Measurements from ENCODE around the gene MBTD1. TPM values are rescaled to one million over a fixed set of nuclear protein-coding genes. Genes with fewer than 3 reads are reported as not detected.

MBTD1 gene
- total and polyA plus RNA-seq, 4 donors, result 2.4 to 14.2 (median 7.8) TPM

DNA sequence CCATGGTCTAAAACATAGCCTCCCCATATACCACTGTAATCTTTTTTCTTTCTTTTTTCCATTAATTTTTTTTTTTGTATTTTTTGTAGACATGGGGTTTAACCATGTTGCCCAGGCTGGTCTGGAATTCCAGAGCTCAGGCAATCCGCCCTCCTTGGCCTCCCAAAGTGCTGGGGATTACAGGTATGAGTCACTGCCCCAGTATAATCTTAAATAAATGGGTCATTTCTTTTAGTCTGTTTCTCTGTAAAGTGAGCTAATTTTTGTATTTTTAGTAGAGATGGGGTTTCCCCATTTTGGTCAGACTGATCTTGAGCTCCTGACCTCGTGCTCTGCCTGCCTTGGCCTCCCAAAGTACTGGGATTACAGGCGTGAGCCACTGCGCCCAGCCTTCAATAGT lies 112.2 kb downstream of the MBTD1 start (continued):
- no peak for TF ChIP-seq REST (IDR thresholded peaks at IDR 0.05)

DNA sequence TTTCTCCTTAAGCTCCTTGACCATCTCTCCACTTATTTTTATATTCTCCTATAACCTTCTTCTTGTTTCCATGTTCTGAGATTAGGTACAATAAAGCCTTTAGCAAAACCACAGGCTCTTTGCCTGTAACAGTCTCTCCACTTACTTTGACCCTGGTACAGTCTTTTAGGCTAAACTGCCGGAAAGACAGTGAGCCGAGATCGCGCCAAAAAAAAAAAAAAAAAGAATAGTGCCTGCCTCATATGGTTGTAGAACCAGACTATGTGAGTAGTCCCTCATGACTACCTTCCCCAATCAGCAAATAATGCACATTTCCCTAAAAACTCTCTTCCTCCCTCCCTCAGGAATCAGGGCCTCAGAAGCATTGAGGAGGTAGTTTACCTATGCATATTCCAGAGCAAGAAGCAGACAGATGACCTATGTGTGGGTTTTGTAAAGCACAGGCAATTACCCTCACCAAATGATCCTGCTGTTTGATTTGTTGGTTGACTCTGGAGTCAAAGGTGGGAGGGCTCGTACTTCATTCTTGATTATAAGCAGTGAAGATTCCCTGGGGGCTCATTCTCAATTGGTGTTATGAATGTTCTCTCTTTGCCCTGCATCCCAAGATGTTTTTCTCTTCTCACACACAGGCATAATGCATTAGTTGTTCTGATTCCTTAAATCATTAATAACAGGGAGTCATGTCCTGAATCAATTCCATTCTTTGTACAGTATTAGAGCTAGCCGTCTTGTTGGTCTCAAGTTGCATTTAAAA lies 115.4 kb downstream of the MBTD1 start:
- no peaks in the 10 kb centered on the region for H3K27me3 ChIP-seq (ENCODE audit: control insufficient read depth in 4 of 4, insufficient read depth in 4 of 4, low read length in 3 of 4)
- no peaks in the 10 kb centered on the region for H3K36me3 ChIP-seq (ENCODE audit: control insufficient read depth in 4 of 4, insufficient read depth in 3 of 4, low read depth in 1 of 4, low read length in 3 of 4)
- 84% methylated on average over 6 of the region's 6 CpGs for WGBS
- no peak for DNase-seq (ENCODE audit: low spot score)
- no peak overlapping the region for H3K4me3 ChIP-seq (ENCODE audit: low read depth in 1 of 3, low read length in 3 of 3)
- H3K9ac ChIP-seq (ENCODE audit: low read depth in 1 of 2, low read length in 2 of 2), result no peak overlapping the region
- no peak overlapping the region for H3K27ac ChIP-seq (ENCODE audit: low read depth in 1 of 2, low read length in 2 of 2)
- peaks cover 2 to 16% (median 8%) of the 10 kb centered on the region in 4 donors for H3K4me1 ChIP-seq (ENCODE audit: control insufficient read depth in 4 of 4, insufficient read depth in 4 of 4, low read length in 3 of 4)
- no peaks in the 10 kb centered on the region for H3K9me3 ChIP-seq (ENCODE audit: control insufficient read depth in 4 of 4, low read length in 3 of 4)
- no peak for TF ChIP-seq REST (IDR thresholded peaks at IDR 0.05)
- TF ChIP-seq RXRA (IDR thresholded peaks at IDR 0.05), result no peak
- TF ChIP-seq, protein P1, sequence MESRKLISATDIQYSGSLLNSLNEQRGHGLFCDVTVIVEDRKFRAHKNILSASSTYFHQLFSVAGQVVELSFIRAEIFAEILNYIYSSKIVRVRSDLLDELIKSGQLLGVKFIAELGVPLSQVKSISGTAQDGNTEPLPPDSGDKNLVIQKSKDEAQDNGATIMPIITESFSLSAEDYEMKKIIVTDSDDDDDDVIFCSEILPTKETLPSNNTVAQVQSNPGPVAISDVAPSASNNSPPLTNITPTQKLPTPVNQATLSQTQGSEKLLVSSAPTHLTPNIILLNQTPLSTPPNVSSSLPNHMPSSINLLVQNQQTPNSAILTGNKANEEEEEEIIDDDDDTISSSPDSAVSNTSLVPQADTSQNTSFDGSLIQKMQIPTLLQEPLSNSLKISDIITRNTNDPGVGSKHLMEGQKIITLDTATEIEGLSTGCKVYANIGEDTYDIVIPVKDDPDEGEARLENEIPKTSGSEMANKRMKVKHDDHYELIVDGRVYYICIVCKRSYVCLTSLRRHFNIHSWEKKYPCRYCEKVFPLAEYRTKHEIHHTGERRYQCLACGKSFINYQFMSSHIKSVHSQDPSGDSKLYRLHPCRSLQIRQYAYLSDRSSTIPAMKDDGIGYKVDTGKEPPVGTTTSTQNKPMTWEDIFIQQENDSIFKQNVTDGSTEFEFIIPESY (IDR thresholded peaks at IDR 0.05), result no peak
- no peak for TF ChIP-seq RAD21 (IDR thresholded peaks at IDR 0.05)
- TF ChIP-seq JUND (IDR thresholded peaks at IDR 0.05), result no peak
- TF ChIP-seq, protein P2, sequence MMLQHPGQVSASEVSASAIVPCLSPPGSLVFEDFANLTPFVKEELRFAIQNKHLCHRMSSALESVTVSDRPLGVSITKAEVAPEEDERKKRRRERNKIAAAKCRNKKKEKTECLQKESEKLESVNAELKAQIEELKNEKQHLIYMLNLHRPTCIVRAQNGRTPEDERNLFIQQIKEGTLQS (IDR thresholded peaks at IDR 0.05), result no peak
- TF ChIP-seq GABPA (IDR thresholded peaks at IDR 0.05 in 1 of 2, conservative IDR thresholded peaks at IDR 0.05 in 1 of 2), result no peak
- TF ChIP-seq, protein P3, sequence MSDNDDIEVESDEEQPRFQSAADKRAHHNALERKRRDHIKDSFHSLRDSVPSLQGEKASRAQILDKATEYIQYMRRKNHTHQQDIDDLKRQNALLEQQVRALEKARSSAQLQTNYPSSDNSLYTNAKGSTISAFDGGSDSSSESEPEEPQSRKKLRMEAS (IDR thresholded peaks at IDR 0.05), result no peak
- TF ChIP-seq FOXA1 (IDR thresholded peaks at IDR 0.05), result no peak
- TF ChIP-seq NR2F2 (IDR thresholded peaks at IDR 0.05), result no peak
- TF ChIP-seq FOXA2 (IDR thresholded peaks at IDR 0.05), result no peak
- no peak for TF ChIP-seq HNF4A (conservative IDR thresholded peaks at IDR 0.05)
- TF ChIP-seq CTCF (IDR thresholded peaks at IDR 0.05; ENCODE audit: low read depth, low read length, missing input control), result no peak
- TF ChIP-seq SP1 (IDR thresholded peaks at IDR 0.05), result no peak
- no peak for TF ChIP-seq EGR1 (IDR thresholded peaks at IDR 0.05; ENCODE audit: low read depth in 2 of 2)
- TF ChIP-seq YY1 (IDR thresholded peaks at IDR 0.05), result no peak
- TF ChIP-seq HNF4G (IDR thresholded peaks at IDR 0.05), result no peak
- no peak for TF ChIP-seq TAF1 (conservative IDR thresholded peaks at IDR 0.05)

Measured in liver (tissue), 9 donors.